ENCODE measurements around the gene HNRNPF.
"Not testable (repeated sequence)": the region's sequence is repeated elsewhere in the genome, so short reads cannot be mapped to it uniquely, and the experiment has no call there.

HNRNPF gene

GRCh38 chr10:43348511-43349312, 60.3 kb downstream of the HNRNPF start:
- peak; percentile 96 for DNase-seq (ENCODE audit: low spot score)

- DNase-seq (ENCODE audit: low spot score) = no peak
Measured at GRCh38 chr10:43347997-43348396, 61.0 kb downstream of the HNRNPF start.

GRCh38 chr10:43344051-43344450, 64.9 kb downstream of the HNRNPF start:
- DNase-seq (ENCODE audit: low spot score) = no peak

- no peak for DNase-seq (ENCODE audit: low spot score)
Measured at GRCh38 chr10:43343126-43343525, 65.9 kb downstream of the HNRNPF start.

GRCh38 chr10:43342279-43343125, 66.5 kb downstream of the HNRNPF start:
- no peak for DNase-seq (ENCODE audit: low spot score)

- no peak for DNase-seq (ENCODE audit: low spot score)
Measured at GRCh38 chr10:43341450-43341849, 67.5 kb downstream of the HNRNPF start.

- no peak for DNase-seq (ENCODE audit: low spot score)
Measured at GRCh38 chr10:43340619-43341018, 68.4 kb downstream of the HNRNPF start.

- DNase-seq (ENCODE audit: low spot score) = no peak
Measured at GRCh38 chr10:43340101-43340500, 68.9 kb downstream of the HNRNPF start.

GRCh38 chr10:43339136-43339535, 69.8 kb downstream of the HNRNPF start:
- DNase-seq (ENCODE audit: low spot score) = no peak

GRCh38 chr10:43338117-43338516, 70.9 kb downstream of the HNRNPF start:
- no peak for DNase-seq (ENCODE audit: low spot score)

- not testable (repeated sequence) for DNase-seq (ENCODE audit: low spot score)
Measured at GRCh38 chr10:43337536-43337935, 71.5 kb downstream of the HNRNPF start.

GRCh38 chr10:43336641-43337318, 72.2 kb downstream of the HNRNPF start:
- no peak for DNase-seq (ENCODE audit: low spot score)

GRCh38 chr10:43336061-43336460, 72.9 kb downstream of the HNRNPF start:
- DNase-seq (ENCODE audit: low spot score) = no peak

Data from GM03348 (cell line).